HFFc6 (cell line): Measurements from ENCODE around the gene GSK3B. TPM values are rescaled to one million over a fixed set of nuclear protein-coding genes. Genes with fewer than 3 reads are reported as not detected.

Experiments
- DNase-seq: peaks from one replicate; pipeline ENCODE4 v3.0.0-alpha.2; 2018
- H3K27ac Mint-ChIP-seq: 2 replicates; pipeline ENCODE4 v1.8.0; 2020; ENCODE audit warnings: mild to moderate bottlenecking, mixed read lengths
- H3K27me3 Mint-ChIP-seq: 2 replicates; pipeline ENCODE4 v1.8.0; 2021; ENCODE audit warnings: mild to moderate bottlenecking, moderate library complexity, mixed read lengths; ENCODE audit not compliant: insufficient read depth
- H3K36me3 Mint-ChIP-seq: 2 replicates; pipeline ENCODE4 v1.8.0; 2021; ENCODE audit warnings: low read depth, mixed read lengths
- H3K4me1 Mint-ChIP-seq: 2 replicates; pipeline ENCODE4 v1.8.0; 2020; ENCODE audit warnings: low read depth, mixed read lengths
- H3K4me3 Mint-ChIP-seq: 2 replicates; pipeline ENCODE4 v1.8.0; 2020; ENCODE audit warnings: mild to moderate bottlenecking, moderate library complexity, mixed read lengths
- H3K9me3 Mint-ChIP-seq: 2 replicates; pipeline ENCODE4 v1.8.0; 2020; ENCODE audit warnings: mild to moderate bottlenecking, mixed read lengths
- CTCF ChIP-seq: fragments of 200-600 bp; sonication (generic); IDR thresholded peaks from 2 replicates; pipeline ENCODE4 v1.5.0; 2021; ENCODE audit warnings: antibody characterized with exemption, mild to moderate bottlenecking
- total RNA-seq, 6 experiments: library from RNA; stranded (reverse); fragmentation: NEBNext Ultra II Directional; extraction: Animal tissue kit (Norgen Biotek cat#: 25700); gene quantifications; 2 replicates in 1 of 6; 3 replicates in 5 of 6; pipeline ENCODE4 v1.2.3, GENCODE V29; 2021

The GSK3B gene
- total RNA-seq, 6 experiments from 2014 or later, result 42.9 to 52.8 (median 49.6) TPM

GRCh38 chr3:119794971-119795612 lies 299.2 kb downstream of the GSK3B start:
- no peaks in the 10 kb centered on the region for H3K36me3 Mint-ChIP-seq
- H3K4me3 Mint-ChIP-seq, result no peak overlapping the region
- H3K27ac Mint-ChIP-seq, result no peak overlapping the region
- TF ChIP-seq CTCF, result no peak
- H3K27me3 Mint-ChIP-seq, result peaks cover 12% of the 10 kb centered on the region
- H3K9me3 Mint-ChIP-seq, result no peaks in the 10 kb centered on the region
- DNase-seq, result no peak
- H3K4me1 Mint-ChIP-seq, result peaks cover 12% of the 10 kb centered on the region

- H3K9me3 Mint-ChIP-seq, result no peaks in the 10 kb centered on the region
- H3K27me3 Mint-ChIP-seq, result peaks cover 14% of the 10 kb centered on the region
- no peak for DNase-seq
- H3K4me3 Mint-ChIP-seq, result no peak overlapping the region
- H3K36me3 Mint-ChIP-seq, result no peaks in the 10 kb centered on the region
- TF ChIP-seq CTCF, result no peak
- H3K4me1 Mint-ChIP-seq, result peaks cover 12% of the 10 kb centered on the region
- no peak overlapping the region for H3K27ac Mint-ChIP-seq
These were observed 299.8 kb downstream of the GSK3B start for GRCh38 chr3:119794401-119794800.

GRCh38 chr3:119792270-119792669 lies 302.0 kb downstream of the GSK3B start:
- Mint-ChIP-seq H3K9me3 (no peaks in the 10 kb centered on the region), H3K4me3 (no peak overlapping the region), H3K27me3 (peaks cover 10% of the 10 kb centered on the region), H3K27ac (no peak overlapping the region), H3K36me3 (no peaks in the 10 kb centered on the region), H3K4me1 (peaks cover 12% of the 10 kb centered on the region)
- DNase-seq, result no peak
- no peak for TF ChIP-seq CTCF

- Mint-ChIP-seq H3K36me3 (no peaks in the 10 kb centered on the region), H3K27me3 (peaks cover 10% of the 10 kb centered on the region), H3K4me1 (peaks cover 5% of the 10 kb centered on the region), H3K9me3 (no peaks in the 10 kb centered on the region), H3K27ac (no peak overlapping the region), H3K4me3 (no peak overlapping the region)
- no peak for DNase-seq
- TF ChIP-seq CTCF, result no peak
These were observed 303.9 kb downstream of the GSK3B start for GRCh38 chr3:119790369-119790768.

- Mint-ChIP-seq H3K4me3 (no peak overlapping the region), H3K9me3 (no peaks in the 10 kb centered on the region), H3K27ac (no peak overlapping the region), H3K36me3 (no peaks in the 10 kb centered on the region), H3K27me3 (peaks cover 12% of the 10 kb centered on the region), H3K4me1 (no peaks in the 10 kb centered on the region)
- no peak for DNase-seq
- TF ChIP-seq CTCF, result no peak
These were observed 307.8 kb downstream of the GSK3B start for GRCh38 chr3:119786409-119786808.
